HepG2 (cell line): ENCODE results near the gene PNPLA2. TPM values are rescaled to one million over a fixed set of nuclear protein-coding genes. Genes with fewer than 3 reads are reported as not detected.

Source experiments
- FOXO1 ChIP-seq: sonication (generic); formaldehyde crosslinking; IDR thresholded peaks from 2 replicates; pipeline ENCODE4 v1.4.0; 2020; ENCODE audit warnings: missing genetic modification reagents
- HMGA1 ChIP-seq: sonication (generic); formaldehyde crosslinking; conservative IDR thresholded peaks from 2 replicates; pipeline ENCODE4 v1.4.0; 2020; ENCODE audit warnings: missing genetic modification reagents
- NFE2L2 ChIP-seq: fragments of 150-350 bp; IDR thresholded peaks from 2 replicates; pipeline ENCODE4 v1.6.1; 2014; ENCODE audit warnings: low read length
- POLR2A ChIP-seq, 2 experiments: IDR thresholded peaks; 2 replicates each; pipeline ENCODE4 v1.6.1; 2011; ENCODE audit warnings: low read depth in 2 of 2, low read length in 2 of 2, mild to moderate bottlenecking in 1 of 2, moderate library complexity in 1 of 2; ENCODE audit not compliant: insufficient read depth in 1 of 2
- POLR2AphosphoS5 ChIP-seq: IDR thresholded peaks from 2 replicates; pipeline ENCODE4 v1.6.1; 2012; ENCODE audit warnings: low read depth, low read length
- SALL1 ChIP-seq: sonication (generic); formaldehyde crosslinking; IDR thresholded peaks from 2 replicates; pipeline ENCODE4 v1.8.0; 2022; ENCODE audit warnings: mild to moderate bottlenecking, missing genetic modification reagents
- ZNF558 ChIP-seq: sonication (generic); formaldehyde crosslinking; IDR thresholded peaks from 2 replicates; pipeline ENCODE4 v1.9.0; 2022; ENCODE audit warnings: mild to moderate bottlenecking, missing genetic modification reagents, borderline replicate concordance
- ZNF724P ChIP-seq: sonication (generic); formaldehyde crosslinking; IDR thresholded peaks from 2 replicates; pipeline ENCODE4 v1.8.0; 2022; ENCODE audit warnings: missing genetic modification reagents, borderline replicate concordance
- polyA plus RNA-seq, 8 experiments: library from polyadenylated mRNA; depleted of rRNA in 3 of 8; stranded (reverse) in 7 of 8; unstranded in 1 of 8; fragments of >200 nt; fragmentation: Illumina TruSeq in 4 of 8; extraction: Trizol in 4 of 8; gene quantifications; 2 replicates each; pipeline versions ENCODE4 v1.2.1 to v1.2.3, GENCODE V29; 2011 to 2016; ENCODE audit warnings: low read depth in 4 of 8, missing spikeins in 1 of 8, mixed read lengths in 1 of 8; ENCODE audit not compliant: insufficient read depth in 1 of 8
- total RNA-seq, 5 experiments: library from RNA; depleted of rRNA; stranded (reverse); fragments of >200 nt; fragmentation: Illumina TruSeq; extraction: Trizol; gene quantifications; 2 replicates each; pipeline ENCODE4 v1.2.3, GENCODE V29; 2016; ENCODE audit warnings: low read depth in 1 of 5
- TF ChIP-seq, protein P1 (sequence below): sonication (generic); formaldehyde crosslinking; IDR thresholded peaks from 2 replicates; pipeline ENCODE4 v1.4.0; 2020; ENCODE audit warnings: missing genetic modification reagents
- TF ChIP-seq, protein P2 (sequence below): sonication (generic); formaldehyde crosslinking; IDR thresholded peaks from 2 replicates; pipeline ENCODE4 v1.9.0; 2021; ENCODE audit warnings: mild to moderate bottlenecking, missing genetic modification reagents
- TF ChIP-seq, protein P3 (sequence below): sonication (generic); IDR thresholded peaks from 2 replicates; pipeline ENCODE4 v1.6.1; 2016; ENCODE audit warnings: low read depth, borderline replicate concordance
- TF ChIP-seq, protein P4 (sequence below): sonication (generic); formaldehyde crosslinking; IDR thresholded peaks from 2 replicates; pipeline ENCODE4 v1.4.0; 2020; ENCODE audit warnings: missing genetic modification reagents
- TF ChIP-seq, protein P5 (sequence below): sonication (generic); formaldehyde crosslinking; IDR thresholded peaks from 2 replicates; pipeline ENCODE4 v1.8.1; 2023; ENCODE audit warnings: mild to moderate bottlenecking, moderate library complexity, missing genetic modification reagents

PNPLA2 gene
- total and polyA plus RNA-seq, 2 of the 13 experiments (the other 11 are each of a cell fraction or from before 2014, with no cell fraction given): 10.5 to 43.2 TPM

DNA sequence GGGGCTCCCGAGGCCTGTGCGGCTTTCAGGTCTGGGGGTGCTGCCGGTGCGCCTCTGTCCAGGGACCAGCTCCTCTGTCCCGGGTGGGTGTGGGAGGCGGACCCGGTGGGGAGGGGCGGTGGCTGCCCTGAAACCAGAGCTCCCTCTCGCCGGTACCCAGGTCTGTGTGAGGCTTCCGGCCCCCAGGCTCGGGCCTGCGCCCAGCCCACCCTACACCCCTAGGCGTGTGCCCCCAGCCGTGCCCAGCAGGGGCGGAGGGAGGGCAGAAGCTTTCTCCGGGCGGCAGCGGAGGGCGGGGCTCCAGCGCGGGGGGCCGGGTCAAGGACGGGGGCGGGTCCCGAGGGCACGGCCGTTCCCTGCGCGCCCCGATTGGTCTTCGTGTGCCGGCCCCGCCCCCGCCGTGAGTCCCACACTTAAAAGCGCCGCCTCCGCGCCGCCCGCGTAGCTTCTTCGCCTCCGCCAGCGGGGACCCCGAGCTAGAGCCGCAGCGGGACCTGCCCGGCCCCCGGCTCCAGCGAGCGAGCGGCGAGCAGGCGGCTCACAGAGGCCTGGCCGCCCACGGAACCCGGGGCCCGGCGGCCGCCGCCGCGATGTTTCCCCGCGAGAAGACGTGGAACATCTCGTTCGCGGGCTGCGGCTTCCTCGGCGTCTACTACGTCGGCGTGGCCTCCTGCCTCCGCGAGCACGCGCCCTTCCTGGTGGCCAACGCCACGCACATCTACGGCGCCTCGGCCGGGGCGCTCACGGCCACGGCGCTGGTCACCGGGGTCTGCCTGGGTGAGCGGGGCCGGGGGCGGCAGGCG is 616 bp downstream of the PNPLA2 start (continued):
- TF ChIP-seq, protein P1, sequence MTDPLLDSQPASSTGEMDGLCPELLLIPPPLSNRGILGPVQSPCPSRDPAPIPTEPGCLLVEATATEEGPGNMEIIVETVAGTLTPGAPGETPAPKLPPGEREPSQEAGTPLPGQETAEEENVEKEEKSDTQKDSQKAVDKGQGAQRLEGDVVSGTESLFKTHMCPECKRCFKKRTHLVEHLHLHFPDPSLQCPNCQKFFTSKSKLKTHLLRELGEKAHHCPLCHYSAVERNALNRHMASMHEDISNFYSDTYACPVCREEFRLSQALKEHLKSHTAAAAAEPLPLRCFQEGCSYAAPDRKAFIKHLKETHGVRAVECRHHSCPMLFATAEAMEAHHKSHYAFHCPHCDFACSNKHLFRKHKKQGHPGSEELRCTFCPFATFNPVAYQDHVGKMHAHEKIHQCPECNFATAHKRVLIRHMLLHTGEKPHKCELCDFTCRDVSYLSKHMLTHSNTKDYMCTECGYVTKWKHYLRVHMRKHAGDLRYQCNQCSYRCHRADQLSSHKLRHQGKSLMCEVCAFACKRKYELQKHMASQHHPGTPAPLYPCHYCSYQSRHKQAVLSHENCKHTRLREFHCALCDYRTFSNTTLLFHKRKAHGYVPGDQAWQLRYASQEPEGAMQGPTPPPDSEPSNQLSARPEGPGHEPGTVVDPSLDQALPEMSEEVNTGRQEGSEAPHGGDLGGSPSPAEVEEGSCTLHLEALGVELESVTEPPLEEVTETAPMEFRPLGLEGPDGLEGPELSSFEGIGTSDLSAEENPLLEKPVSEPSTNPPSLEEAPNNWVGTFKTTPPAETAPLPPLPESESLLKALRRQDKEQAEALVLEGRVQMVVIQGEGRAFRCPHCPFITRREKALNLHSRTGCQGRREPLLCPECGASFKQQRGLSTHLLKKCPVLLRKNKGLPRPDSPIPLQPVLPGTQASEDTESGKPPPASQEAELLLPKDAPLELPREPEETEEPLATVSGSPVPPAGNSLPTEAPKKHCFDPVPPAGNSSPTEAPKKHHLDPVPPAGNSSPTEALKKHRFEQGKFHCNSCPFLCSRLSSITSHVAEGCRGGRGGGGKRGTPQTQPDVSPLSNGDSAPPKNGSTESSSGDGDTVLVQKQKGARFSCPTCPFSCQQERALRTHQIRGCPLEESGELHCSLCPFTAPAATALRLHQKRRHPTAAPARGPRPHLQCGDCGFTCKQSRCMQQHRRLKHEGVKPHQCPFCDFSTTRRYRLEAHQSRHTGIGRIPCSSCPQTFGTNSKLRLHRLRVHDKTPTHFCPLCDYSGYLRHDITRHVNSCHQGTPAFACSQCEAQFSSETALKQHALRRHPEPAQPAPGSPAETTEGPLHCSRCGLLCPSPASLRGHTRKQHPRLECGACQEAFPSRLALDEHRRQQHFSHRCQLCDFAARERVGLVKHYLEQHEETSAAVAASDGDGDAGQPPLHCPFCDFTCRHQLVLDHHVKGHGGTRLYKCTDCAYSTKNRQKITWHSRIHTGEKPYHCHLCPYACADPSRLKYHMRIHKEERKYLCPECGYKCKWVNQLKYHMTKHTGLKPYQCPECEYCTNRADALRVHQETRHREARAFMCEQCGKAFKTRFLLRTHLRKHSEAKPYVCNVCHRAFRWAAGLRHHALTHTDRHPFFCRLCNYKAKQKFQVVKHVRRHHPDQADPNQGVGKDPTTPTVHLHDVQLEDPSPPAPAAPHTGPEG (CRISPR knock-in tag): peak; percentile 76; the same call in 1 of the 2 replicates
- TF ChIP-seq POLR2AphosphoS5 (peak; percentile 92), FOXO1 (CRISPR knock-in tag) (no peak; the same call in 1 of the 2 replicates), ZNF724P (CRISPR knock-in tag) (0 out of 2 replicates have a peak, but pooled peaks have one; percentile 62), NFE2L2 (no peak), SALL1 (peak; percentile 38; the same call in 1 of the 2 replicates), HMGA1 (CRISPR knock-in tag) (no peak), POLR2A (IDR thresholded peaks at IDR 0.05; ENCODE audit: insufficient read depth in 1 of 2, low read depth in 2 of 2, low read length in 2 of 2) (peak in 1 of 2 experiments; percentile 89; a peak in 2 of 4 replicates), ZNF558 (CRISPR knock-in tag) (peak; percentile 49; the same call in 1 of the 2 replicates)
- TF ChIP-seq, protein P2, sequence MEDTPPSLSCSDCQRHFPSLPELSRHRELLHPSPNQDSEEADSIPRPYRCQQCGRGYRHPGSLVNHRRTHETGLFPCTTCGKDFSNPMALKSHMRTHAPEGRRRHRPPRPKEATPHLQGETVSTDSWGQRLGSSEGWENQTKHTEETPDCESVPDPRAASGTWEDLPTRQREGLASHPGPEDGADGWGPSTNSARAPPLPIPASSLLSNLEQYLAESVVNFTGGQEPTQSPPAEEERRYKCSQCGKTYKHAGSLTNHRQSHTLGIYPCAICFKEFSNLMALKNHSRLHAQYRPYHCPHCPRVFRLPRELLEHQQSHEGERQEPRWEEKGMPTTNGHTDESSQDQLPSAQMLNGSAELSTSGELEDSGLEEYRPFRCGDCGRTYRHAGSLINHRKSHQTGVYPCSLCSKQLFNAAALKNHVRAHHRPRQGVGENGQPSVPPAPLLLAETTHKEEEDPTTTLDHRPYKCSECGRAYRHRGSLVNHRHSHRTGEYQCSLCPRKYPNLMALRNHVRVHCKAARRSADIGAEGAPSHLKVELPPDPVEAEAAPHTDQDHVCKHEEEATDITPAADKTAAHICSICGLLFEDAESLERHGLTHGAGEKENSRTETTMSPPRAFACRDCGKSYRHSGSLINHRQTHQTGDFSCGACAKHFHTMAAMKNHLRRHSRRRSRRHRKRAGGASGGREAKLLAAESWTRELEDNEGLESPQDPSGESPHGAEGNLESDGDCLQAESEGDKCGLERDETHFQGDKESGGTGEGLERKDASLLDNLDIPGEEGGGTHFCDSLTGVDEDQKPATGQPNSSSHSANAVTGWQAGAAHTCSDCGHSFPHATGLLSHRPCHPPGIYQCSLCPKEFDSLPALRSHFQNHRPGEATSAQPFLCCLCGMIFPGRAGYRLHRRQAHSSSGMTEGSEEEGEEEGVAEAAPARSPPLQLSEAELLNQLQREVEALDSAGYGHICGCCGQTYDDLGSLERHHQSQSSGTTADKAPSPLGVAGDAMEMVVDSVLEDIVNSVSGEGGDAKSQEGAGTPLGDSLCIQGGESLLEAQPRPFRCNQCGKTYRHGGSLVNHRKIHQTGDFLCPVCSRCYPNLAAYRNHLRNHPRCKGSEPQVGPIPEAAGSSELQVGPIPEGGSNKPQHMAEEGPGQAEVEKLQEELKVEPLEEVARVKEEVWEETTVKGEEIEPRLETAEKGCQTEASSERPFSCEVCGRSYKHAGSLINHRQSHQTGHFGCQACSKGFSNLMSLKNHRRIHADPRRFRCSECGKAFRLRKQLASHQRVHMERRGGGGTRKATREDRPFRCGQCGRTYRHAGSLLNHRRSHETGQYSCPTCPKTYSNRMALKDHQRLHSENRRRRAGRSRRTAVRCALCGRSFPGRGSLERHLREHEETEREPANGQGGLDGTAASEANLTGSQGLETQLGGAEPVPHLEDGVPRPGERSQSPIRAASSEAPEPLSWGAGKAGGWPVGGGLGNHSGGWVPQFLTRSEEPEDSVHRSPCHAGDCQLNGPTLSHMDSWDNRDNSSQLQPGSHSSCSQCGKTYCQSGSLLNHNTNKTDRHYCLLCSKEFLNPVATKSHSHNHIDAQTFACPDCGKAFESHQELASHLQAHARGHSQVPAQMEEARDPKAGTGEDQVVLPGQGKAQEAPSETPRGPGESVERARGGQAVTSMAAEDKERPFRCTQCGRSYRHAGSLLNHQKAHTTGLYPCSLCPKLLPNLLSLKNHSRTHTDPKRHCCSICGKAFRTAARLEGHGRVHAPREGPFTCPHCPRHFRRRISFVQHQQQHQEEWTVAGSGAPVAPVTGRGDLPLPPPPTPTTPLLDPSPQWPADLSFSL: no peak
- TF ChIP-seq, protein P3, sequence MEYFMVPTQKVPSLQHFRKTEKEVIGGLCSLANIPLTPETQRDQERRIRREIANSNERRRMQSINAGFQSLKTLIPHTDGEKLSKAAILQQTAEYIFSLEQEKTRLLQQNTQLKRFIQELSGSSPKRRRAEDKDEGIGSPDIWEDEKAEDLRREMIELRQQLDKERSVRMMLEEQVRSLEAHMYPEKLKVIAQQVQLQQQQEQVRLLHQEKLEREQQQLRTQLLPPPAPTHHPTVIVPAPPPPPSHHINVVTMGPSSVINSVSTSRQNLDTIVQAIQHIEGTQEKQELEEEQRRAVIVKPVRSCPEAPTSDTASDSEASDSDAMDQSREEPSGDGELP: no peak
- TF ChIP-seq, protein P4, sequence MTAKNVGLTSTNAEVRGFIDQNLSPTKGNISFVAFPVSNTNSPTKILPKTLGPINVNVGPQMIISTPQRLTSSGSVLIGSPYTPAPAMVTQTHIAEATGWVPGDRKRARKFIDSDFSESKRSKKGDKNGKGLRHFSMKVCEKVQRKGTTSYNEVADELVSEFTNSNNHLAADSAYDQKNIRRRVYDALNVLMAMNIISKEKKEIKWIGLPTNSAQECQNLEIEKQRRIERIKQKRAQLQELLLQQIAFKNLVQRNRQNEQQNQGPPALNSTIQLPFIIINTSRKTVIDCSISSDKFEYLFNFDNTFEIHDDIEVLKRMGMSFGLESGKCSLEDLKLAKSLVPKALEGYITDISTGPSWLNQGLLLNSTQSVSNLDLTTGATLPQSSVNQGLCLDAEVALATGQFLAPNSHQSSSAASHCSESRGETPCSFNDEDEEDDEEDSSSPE (CRISPR knock-in tag): no peak
- TF ChIP-seq, protein P5, sequence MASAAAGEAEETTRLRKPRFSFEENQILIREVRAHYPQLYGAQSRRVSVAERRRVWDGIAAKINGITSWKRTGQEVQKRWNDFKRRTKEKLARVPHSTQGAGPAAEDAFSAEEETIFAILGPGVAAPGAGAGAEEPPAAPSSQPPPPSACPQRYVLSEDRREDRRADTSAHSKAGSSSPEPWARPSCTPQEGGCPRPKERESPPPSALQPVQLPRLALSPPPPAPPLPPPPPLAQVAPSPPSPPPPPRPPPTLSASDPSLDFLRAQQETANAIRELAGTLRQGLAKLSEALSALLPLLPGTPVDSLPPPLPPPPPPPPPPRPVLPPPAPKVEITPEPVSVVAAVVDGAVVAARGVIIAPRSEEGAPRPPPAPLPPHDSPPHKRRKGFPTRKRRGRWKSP (CRISPR knock-in tag): peak; percentile 3; the same call in 1 of the 2 replicates
